H1 (cell line): ENCODE data around the gene ROR1. TPM values are rescaled to one million over a fixed set of nuclear protein-coding genes. Genes with fewer than 3 reads are reported as not detected.

ENCODE experiments used
- CTCF ChIA-PET: fragments of 300-600 bp; sonication (Branson Sonifier 250); formaldehyde crosslinking; loops from one replicate; lab custom pipeline; 2021; ENCODE audit not compliant: partially characterized antibody; lab: Charles Lee
- POLR2A ChIA-PET: fragments of 300-600 bp; sonication (Branson Sonifier 250); formaldehyde crosslinking; loops from one replicate; lab custom pipeline; 2021; ENCODE audit warnings: inconsistent platforms; ENCODE audit not compliant: partially characterized antibody; lab: Charles Lee
- DNase-seq, 2 experiments: peaks; one replicate each; pipeline versions ENCODE4 v3.0.0 to v3.0.0-alpha.2; 2010 to 2022; ENCODE audit warnings: low spot score in 2 of 2, low read depth in 1 of 2, mixed read lengths in 1 of 2
- FAIRE-seq: peaks from 2 replicates; lab custom pipeline; 2011; peaks lifted over from hg19 to GRCh38; lab: Jason Lieb, UNC
- H2AFZ ChIP-seq: 2 replicates; pipeline ENCODE4 v1.8.1; 2012; ENCODE audit warnings: low read length, inconsistent platforms
- H2AK5ac ChIP-seq: 2 replicates; pipeline ENCODE4 v1.6.1; 2013; ENCODE audit warnings: low read depth, low read length
- H2BK120ac ChIP-seq: replicated peaks from 2 replicates; pipeline ENCODE3; 2013; ENCODE audit warnings: low read depth, low read length, inconsistent platforms
- H2BK12ac ChIP-seq: 2 replicates; pipeline ENCODE4 v1.6.1; 2013; ENCODE audit warnings: low read depth, low read length
- H2BK15ac ChIP-seq: 2 replicates; pipeline ENCODE4 v1.6.1; 2013; ENCODE audit warnings: low read length
- H2BK20ac ChIP-seq: 2 replicates; pipeline ENCODE4 v1.6.1; 2013; ENCODE audit warnings: low read length
- H2BK5ac ChIP-seq: 2 replicates; pipeline ENCODE4 v1.6.1; 2013; ENCODE audit warnings: low read depth, low read length
- H3K14ac ChIP-seq: 2 replicates; pipeline ENCODE4 v1.6.1; 2013; ENCODE audit warnings: inconsistent platforms; ENCODE audit not compliant: insufficient read length
- H3K18ac ChIP-seq: 2 replicates; pipeline ENCODE4 v1.6.1; 2013; ENCODE audit warnings: low read length; ENCODE audit errors: extremely low read depth
- H3K23ac ChIP-seq: 2 replicates; pipeline ENCODE4 v1.6.1; 2013; ENCODE audit warnings: inconsistent platforms; ENCODE audit not compliant: insufficient read length
- H3K23me2 ChIP-seq: 2 replicates; pipeline ENCODE4 v1.6.1; 2013; ENCODE audit warnings: low read depth, low read length
- H3K27ac ChIP-seq: 2 replicates; pipeline ENCODE4 v1.6.1; 2011; ENCODE audit warnings: low read depth, low read length, inconsistent platforms
- H3K27me3 ChIP-seq, 4 experiments: replicated peaks in 1 of 4; 1 replicate in 1 of 4; 2 replicates in 3 of 4; pipeline versions ENCODE4 v1.6.1 to v1.8.1; 2011 to 2013; ENCODE audit warnings: low read length in 3 of 4, mild to moderate bottlenecking in 3 of 4, inconsistent platforms in 2 of 4, mixed read lengths in 2 of 4, moderate library complexity in 1 of 4; ENCODE audit not compliant: control insufficient read depth in 3 of 4, insufficient read depth in 3 of 4; ENCODE audit errors: extremely low read depth in 1 of 4
- H3K36me3 ChIP-seq, 4 experiments: 2 replicates each; pipeline versions ENCODE4 v1.6.1 to v1.8.1; 2011 to 2013; ENCODE audit warnings: mild to moderate bottlenecking in 4 of 4, low read length in 3 of 4, moderate library complexity in 2 of 4, control low read depth in 1 of 4, inconsistent platforms in 1 of 4; ENCODE audit not compliant: insufficient read depth in 4 of 4, control insufficient read depth in 2 of 4
- H3K4ac ChIP-seq: replicated peaks from 2 replicates; pipeline ENCODE3; 2013; ENCODE audit warnings: low read length, low read depth, mixed read lengths, inconsistent platforms; ENCODE audit not compliant: insufficient read length
- H3K4me1 ChIP-seq, 4 experiments: replicated peaks in 1 of 4; 1 replicate in 1 of 4; 2 replicates in 3 of 4; pipeline versions ENCODE4 v1.6.1 to v1.8.1; 2011 to 2013; ENCODE audit warnings: low read length in 3 of 4, inconsistent platforms in 2 of 4, mixed read lengths in 1 of 4; ENCODE audit not compliant: insufficient read depth in 4 of 4, control insufficient read depth in 3 of 4
- H3K4me2 ChIP-seq, 2 experiments: 2 replicates each; pipeline versions ENCODE4 v1.6.1 to v1.8.1; 2011 to 2013; ENCODE audit warnings: low read depth in 2 of 2, low read length in 2 of 2, control low read depth in 1 of 2, inconsistent platforms in 1 of 2, mild to moderate bottlenecking in 1 of 2; ENCODE audit not compliant: insufficient read depth in 1 of 2
- H3K4me3 ChIP-seq, 4 experiments: fragments of 200-600, 300-600 bp in 1 of 4; sonication (generic), shearing (Covaris generic), sonication (Bioruptor Twin) in 1 of 4; 2 replicates each; pipeline versions ENCODE4 v1.5.1 to v1.8.1; 2011 to 2016; ENCODE audit warnings: low read length in 4 of 4, low read depth in 3 of 4, control low read depth in 2 of 4, inconsistent platforms in 2 of 4, mild to moderate bottlenecking in 2 of 4, mixed read lengths in 1 of 4, moderate library complexity in 1 of 4; ENCODE audit not compliant: insufficient read depth in 2 of 4; ENCODE audit errors: extremely low read depth in 1 of 4
- H3K56ac ChIP-seq: replicated peaks from 2 replicates; pipeline ENCODE3; 2013; ENCODE audit warnings: low read depth, mild to moderate bottlenecking, mixed read lengths, low read length, inconsistent platforms; ENCODE audit not compliant: insufficient read length
- H3K79me1 ChIP-seq: 2 replicates; pipeline ENCODE4 v1.6.1; 2013; ENCODE audit warnings: low read depth, low read length, control low read depth
- H3K79me2 ChIP-seq, 2 experiments: 2 replicates each; pipeline versions ENCODE4 v1.6.1 to v1.8.1; 2012 to 2013; ENCODE audit warnings: low read length in 2 of 2, mild to moderate bottlenecking in 2 of 2, inconsistent platforms in 1 of 2; ENCODE audit not compliant: insufficient read depth in 2 of 2, control insufficient read depth in 1 of 2
- H3K9ac ChIP-seq, 4 experiments: replicated peaks in 1 of 4; 1 replicate in 1 of 4; 2 replicates in 3 of 4; pipeline versions ENCODE4 v1.6.1 to v1.8.1; 2011 to 2013; ENCODE audit warnings: low read depth in 3 of 4, low read length in 3 of 4, control low read depth in 2 of 4, mild to moderate bottlenecking in 2 of 4, moderate library complexity in 2 of 4, inconsistent platforms in 1 of 4; ENCODE audit errors: extremely low read depth in 1 of 4
- H3K9me3 ChIP-seq, 2 experiments: 2 replicates each; pipeline versions ENCODE4 v1.6.1 to v1.8.1; 2012 to 2013; ENCODE audit warnings: mild to moderate bottlenecking in 2 of 2, moderate library complexity in 2 of 2, control low read depth in 1 of 2, inconsistent platforms in 1 of 2, low read depth in 1 of 2, low read length in 1 of 2, mixed read lengths in 1 of 2; ENCODE audit not compliant: insufficient read depth in 2 of 2
- H4K20me1 ChIP-seq, 2 experiments: replicated peaks in 1 of 2; 2 replicates each; pipeline versions ENCODE3 to v1.8.1; 2011 to 2013; ENCODE audit warnings: inconsistent platforms in 2 of 2, low read length in 2 of 2, mild to moderate bottlenecking in 1 of 2; ENCODE audit not compliant: insufficient read depth in 2 of 2, control insufficient read depth in 1 of 2
- H4K5ac ChIP-seq: 2 replicates; pipeline ENCODE4 v1.6.1; 2013; ENCODE audit warnings: low read length, low read depth, mixed read lengths, inconsistent platforms; ENCODE audit not compliant: insufficient read length
- H4K8ac ChIP-seq: 2 replicates; pipeline ENCODE4 v1.8.0; 2013; ENCODE audit warnings: mild to moderate bottlenecking, moderate library complexity, low read length, inconsistent platforms; ENCODE audit not compliant: insufficient read depth; ENCODE audit errors: extremely low read depth
- H4K91ac ChIP-seq: replicated peaks from 2 replicates; pipeline ENCODE3; 2013; ENCODE audit warnings: low read length, mixed read lengths, inconsistent platforms; ENCODE audit not compliant: insufficient read length
- CEBPB ChIP-seq: IDR thresholded peaks from 2 replicates; pipeline ENCODE4 v1.6.1; 2012; ENCODE audit warnings: low read depth, low read length
- CTCF ChIP-seq, 3 experiments: IDR thresholded peaks; 1 replicate in 2 of 3; 2 replicates in 1 of 3; pipeline versions ENCODE4 v1.5.1 to v1.6.1; 2011; ENCODE audit warnings: low read length in 3 of 3, mild to moderate bottlenecking in 3 of 3, inconsistent platforms in 2 of 3, low read depth in 1 of 3, moderate library complexity in 1 of 3; ENCODE audit not compliant: insufficient read depth in 1 of 3; ENCODE audit errors: control extremely low read depth in 1 of 3
- EP300 ChIP-seq, 2 experiments: IDR thresholded peaks; 1 replicate in 1 of 2; 2 replicates in 1 of 2; pipeline ENCODE4 v1.6.1; 2011 to 2012; ENCODE audit warnings: low read depth in 2 of 2, low read length in 2 of 2, mild to moderate bottlenecking in 2 of 2, borderline replicate concordance in 1 of 2, inconsistent platforms in 1 of 2, moderate library complexity in 1 of 2
- RBBP5 ChIP-seq: IDR thresholded peaks from 2 replicates; pipeline ENCODE4 v1.7.1; 2012; ENCODE audit warnings: low read depth, mild to moderate bottlenecking, inconsistent platforms, low read length, moderate library complexity, borderline replicate concordance
- RFX5 ChIP-seq: IDR thresholded peaks from 2 replicates; pipeline ENCODE4 v1.6.1; 2011; ENCODE audit warnings: low read depth, low read length, improper control_type of control experiment, borderline replicate concordance
- TBP ChIP-seq: IDR thresholded peaks from 2 replicates; pipeline ENCODE4 v1.6.1; 2011; ENCODE audit warnings: low read depth, low read length, improper control_type of control experiment
- USF2 ChIP-seq: IDR thresholded peaks from 2 replicates; pipeline ENCODE4 v1.6.1; 2011; ENCODE audit warnings: low read length, improper control_type of control experiment
- WGBS, 2 experiments: shearing (Covaris generic) in 1 of 2; methylation state at CpG; one replicate each; pipeline versions ENCODE4 v1.1.6 to v1.1.7; 2013 to 2015; ENCODE audit warnings: low lambda C conversion rate in 2 of 2, mixed read lengths in 2 of 2, inconsistent platforms in 1 of 2, low coverage in 1 of 2, missing lambda C conversion rate in 1 of 2; ENCODE audit not compliant: insufficient replicate concordance in 2 of 2, insufficient coverage in 1 of 2, insufficient read length in 1 of 2; ENCODE audit errors: extremely low coverage in 1 of 2, missing lambda C conversion rate in 1 of 2; 5-methylcytosine and 5-hydroxymethylcytosine counted together
- polyA plus RNA-seq, 7 experiments: library from polyadenylated mRNA; depleted of rRNA in 3 of 7; stranded (reverse) in 5 of 7; unstranded in 2 of 7; fragments of >200 nt in 5 of 7; fragments of 200-250 nt in 2 of 7; gene quantifications; 1 replicate in 5 of 7; 2 replicates in 1 of 7; 4 replicates in 1 of 7; pipeline versions ENCODE4 v1.2.1 to v1.2.3, GENCODE V29; 2011 to 2013; ENCODE audit warnings: missing spikeins in 2 of 7, mixed read lengths in 2 of 7
- total RNA-seq: library from RNA; stranded (reverse); fragmentation: NEBNext Ultra II Directional; extraction: Animal tissue kit (Norgen Biotek cat#: 25700); gene quantifications from 2 replicates; pipeline ENCODE4 v1.2.1, GENCODE V29; 2021

ROR1 gene
- total and polyA plus RNA-seq, 2 of the 8 experiments (the other 6 are each of a cell fraction or from before 2014, with no cell fraction given): 33.6 to 73.6 TPM

- H3K9ac ChIP-seq: no peak overlapping the region
- no peak overlapping the region for H3K18ac ChIP-seq
- no peak overlapping the region for H2AK5ac ChIP-seq
- no peak overlapping the region for H3K27ac ChIP-seq
- POLR2A ChIA-PET: interaction anchor here (0.6 kb wide), 1 partner anchor 22 kb away, joined by 3 read pairs; no protein-coding TSS in a partner anchor
- no peak overlapping the region for H3K23ac ChIP-seq
- no peak overlapping the region for H4K8ac ChIP-seq
- no peaks in the 10 kb centered on the region for H3K9me3 ChIP-seq
- 89% methylated on average over 8 of the region's 8 CpGs; no CpG with 5 or more reads in 1 of the 2 experiments for WGBS, 2 experiments
- no peak overlapping the region for H4K5ac ChIP-seq
- H3K4me3 ChIP-seq: no peak overlapping the region
- H2BK5ac ChIP-seq: no peak overlapping the region; the same call in 1 of the 2 replicates
- H2BK120ac ChIP-seq: no peak overlapping the region
- no peak overlapping the region for H2AFZ ChIP-seq
- H3K14ac ChIP-seq: no peak overlapping the region
- H3K4me2 ChIP-seq: no peak overlapping the region
- H3K4ac ChIP-seq: no peak overlapping the region
- H4K20me1 ChIP-seq: peaks cover 7 to 12% of the 10 kb centered on the region in 2 experiments
- no peaks in the 10 kb centered on the region for H3K23me2 ChIP-seq
- H2BK15ac ChIP-seq: no peak overlapping the region
- DNase-seq: no peak
- H3K36me3 ChIP-seq: no peaks in the 10 kb centered on the region; a peak in 1 of 8 replicates
- peaks cover 0 to 21% (median 4%) of the 10 kb centered on the region in 4 experiments; a peak in 4 of 7 replicates for H3K4me1 ChIP-seq
- no peak overlapping the region for H4K91ac ChIP-seq
- FAIRE-seq: no peak
- peaks cover 0 to 99% of the 10 kb centered on the region in 2 experiments for H3K79me2 ChIP-seq
- H3K27me3 ChIP-seq: no peaks in the 10 kb centered on the region
- CTCF ChIA-PET: interaction anchor here (1.3 to 1.8 kb wide), 6 partner anchors 22 to 218 kb away, joined by 3 to 7 read pairs (median 4); no protein-coding TSS in a partner anchor
- peaks cover 13% of the 10 kb centered on the region for H3K79me1 ChIP-seq
- no peak overlapping the region for H3K56ac ChIP-seq
- H2BK20ac ChIP-seq: no peak overlapping the region
- H2BK12ac ChIP-seq: 0 out of 2 replicates have a peak overlapping the region, but pooled peaks have one; percentile 75
- TF ChIP-seq USF2: no peak
- TF ChIP-seq RBBP5: no peak
- TF ChIP-seq CTCF (IDR thresholded peaks at IDR 0.05; ENCODE audit: control extremely low read depth in 1 of 3, insufficient read depth in 1 of 3, low read depth in 1 of 3, low read length in 3 of 3): no peak
- TF ChIP-seq RFX5: no peak
- no peak for TF ChIP-seq CEBPB
- TF ChIP-seq EP300 (IDR thresholded peaks at IDR 0.05; ENCODE audit: borderline replicate concordance in 1 of 2, low read depth in 2 of 2, low read length in 2 of 2): no peak
- no peak for TF ChIP-seq TBP
Observed at GRCh38 chr1:63892632-63893395, 119.0 kb downstream of the ROR1 start.
